ENCODE results near the gene GNG5.

- TF ChIP-seq POLR2A (IDR thresholded peaks at IDR 0.05), result no peak
- TF ChIP-seq, protein P1, sequence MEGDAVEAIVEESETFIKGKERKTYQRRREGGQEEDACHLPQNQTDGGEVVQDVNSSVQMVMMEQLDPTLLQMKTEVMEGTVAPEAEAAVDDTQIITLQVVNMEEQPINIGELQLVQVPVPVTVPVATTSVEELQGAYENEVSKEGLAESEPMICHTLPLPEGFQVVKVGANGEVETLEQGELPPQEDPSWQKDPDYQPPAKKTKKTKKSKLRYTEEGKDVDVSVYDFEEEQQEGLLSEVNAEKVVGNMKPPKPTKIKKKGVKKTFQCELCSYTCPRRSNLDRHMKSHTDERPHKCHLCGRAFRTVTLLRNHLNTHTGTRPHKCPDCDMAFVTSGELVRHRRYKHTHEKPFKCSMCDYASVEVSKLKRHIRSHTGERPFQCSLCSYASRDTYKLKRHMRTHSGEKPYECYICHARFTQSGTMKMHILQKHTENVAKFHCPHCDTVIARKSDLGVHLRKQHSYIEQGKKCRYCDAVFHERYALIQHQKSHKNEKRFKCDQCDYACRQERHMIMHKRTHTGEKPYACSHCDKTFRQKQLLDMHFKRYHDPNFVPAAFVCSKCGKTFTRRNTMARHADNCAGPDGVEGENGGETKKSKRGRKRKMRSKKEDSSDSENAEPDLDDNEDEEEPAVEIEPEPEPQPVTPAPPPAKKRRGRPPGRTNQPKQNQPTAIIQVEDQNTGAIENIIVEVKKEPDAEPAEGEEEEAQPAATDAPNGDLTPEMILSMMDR (IDR thresholded peaks at IDR 0.05), result no peak
Observed at GRCh38 chr1:84538599-84538998, 32.2 kb upstream of the GNG5 start.

Data from ovary (tissue), 3 donors.